Spleen (tissue), 11 donors: ENCODE results near the gene HNF1A. TPM values are rescaled to one million over a fixed set of nuclear protein-coding genes. Genes with fewer than 3 reads are reported as not detected.

Source experiments
- DNase-seq: peaks from one replicate; pipeline ENCODE4 v3.0.0-alpha.2; 2020
- H3K27ac ChIP-seq, 8 donors: fragments of 200-600 bp; sonication (generic) in 7 of 8; 1 replicate in 4 of 8; 2 replicates in 4 of 8; pipeline versions ENCODE4 v1.5.0 to v1.8.0; 2016 to 2021; ENCODE audit warnings: inconsistent platforms in 4 of 8, mild to moderate bottlenecking in 4 of 8, moderate library complexity in 1 of 8
- H3K27me3 ChIP-seq, 7 donors: fragments of 200-600 bp; sonication (generic) in 6 of 7; replicated peaks in 1 of 7; 1 replicate in 4 of 7; 2 replicates in 3 of 7; pipeline versions ENCODE4 v1.5.0 to v1.8.0; 2016 to 2021; ENCODE audit warnings: inconsistent platforms in 3 of 7, mild to moderate bottlenecking in 1 of 7
- H3K36me3 ChIP-seq, 6 donors: fragments of 200-600 bp; sonication (generic) in 5 of 6; 1 replicate in 4 of 6; 2 replicates in 2 of 6; pipeline versions ENCODE4 v1.5.0 to v1.8.0; 2016 to 2021; ENCODE audit warnings: inconsistent platforms in 2 of 6
- H3K4me1 ChIP-seq, 6 donors: fragments of 200-600 bp; sonication (generic) in 5 of 6; 1 replicate in 3 of 6; 2 replicates in 3 of 6; pipeline versions ENCODE4 v1.5.0 to v1.8.0; 2016 to 2021; ENCODE audit warnings: inconsistent platforms in 3 of 6
- H3K4me3 ChIP-seq, 8 donors: fragments of 200-600 bp; sonication (generic) in 7 of 8; 1 replicate in 4 of 8; 2 replicates in 4 of 8; pipeline versions ENCODE4 v1.5.0 to v1.8.0; 2016 to 2021; ENCODE audit warnings: inconsistent platforms in 4 of 8, mild to moderate bottlenecking in 4 of 8, moderate library complexity in 2 of 8
- H3K9me3 ChIP-seq, 8 donors: fragments of 200-600 bp; sonication (generic) in 7 of 8; 1 replicate in 4 of 8; 2 replicates in 4 of 8; pipeline versions ENCODE4 v1.5.0 to v1.8.0; 2016 to 2021; ENCODE audit warnings: inconsistent platforms in 4 of 8
- CTCF ChIP-seq, 11 experiments: fragments of 200-600 bp in 7 of 11; fragments of 450-650 bp in 4 of 11; sonication (generic) in 4 of 11; IDR thresholded peaks in 8 of 11; conservative IDR thresholded peaks in 3 of 11; 1 replicate in 7 of 11; 2 replicates in 4 of 11; pipeline versions ENCODE4 v1.4.0 to v1.8.0; 2016 to 2021; ENCODE audit warnings: antibody characterized with exemption in 11 of 11, inconsistent platforms in 4 of 11, mild to moderate bottlenecking in 1 of 11
- POLR2A ChIP-seq, 3 donors: fragments of 450-650 bp; IDR thresholded peaks; one replicate each; pipeline ENCODE4 v1.5.1; 2017; ENCODE audit warnings: antibody characterized with exemption in 3 of 3, mild to moderate bottlenecking in 1 of 3
- POLR2AphosphoS5 ChIP-seq, 3 donors: sonication (generic); formaldehyde crosslinking; IDR thresholded peaks; one replicate each; pipeline ENCODE4 v1.5.1; 2017; ENCODE audit warnings: antibody characterized with exemption in 3 of 3
- WGBS, 5 donors: extraction: QIAGEN DNeasy Blood & Tissue Kit in 3 of 5; methylation state at CpG; one replicate each; pipeline versions ENCODE4 v1.1.5 to v1.1.7; 2013 to 2018; 5-methylcytosine and 5-hydroxymethylcytosine counted together
- intact Hi-C: fragments of 100-400 bp; cut with DNase I; formaldehyde crosslinking; loops from one replicate; pipeline ENCODE4 v1.15.0; 2023; ENCODE audit warnings: low total_unique reads
- polyA plus RNA-seq, 3 donors: library from polyadenylated mRNA; stranded (reverse); fragments of 200-250 nt; gene quantifications; one replicate each; pipeline ENCODE4 v1.2.1, GENCODE V29; 2013
- total RNA-seq, 7 donors: library from RNA; depleted of rRNA in 3 of 7; stranded (reverse); fragments of >200 nt in 3 of 7; fragmentation: NEBNext Ultra II Directional in 4 of 7; extraction: Animal tissue kit (Norgen Biotek cat#: 25700) in 4 of 7; gene quantifications; one replicate each; pipeline versions ENCODE4 v1.1.0 to v1.2.1, GENCODE V29; 2016 to 2021
- donor health status: healthy with polysubstance abuse.
- donor health status: DM: no; HTN: no; CAD: no; lungs with moderate emphysema.
- donor health status: DM: no; HTN: no; CAD: no.
- donor health status: Bipolar disorder and iron deficiency.
- donor health status: healthy.
- donor health status: DM: no; HTN: no; CAD: no.
- donor health status: DM: yes; HTN: yes; CAD: no.

HNF1A gene
- total and polyA plus RNA-seq, 10 donors: not detected

GRCh38 chr12:120997448-120997847, 19.1 kb downstream of the HNF1A start:
- H3K4me1 ChIP-seq: no peaks in the 10 kb centered on the region
- H3K36me3 ChIP-seq: peaks cover 0 to 22% (median 9%) of the 10 kb centered on the region in 6 donors
- DNase-seq: peak; percentile 55
- H3K9me3 ChIP-seq: no peaks in the 10 kb centered on the region
- intact Hi-C loops: no loop called here
- H3K27me3 ChIP-seq: peaks cover 0 to 20% (median 0%) of the 10 kb centered on the region in 7 donors
- H3K27ac ChIP-seq: no peak overlapping the region
- H3K4me3 ChIP-seq: no peak overlapping the region
- no peak for TF ChIP-seq POLR2A (IDR thresholded peaks at IDR 0.05)
- TF ChIP-seq POLR2AphosphoS5 (IDR thresholded peaks at IDR 0.05): peak in 1 of 3 donors; percentile 47
- 72 to 89% (median 84%) methylated on average over 3 to 9 of the region's 9 CpGs for WGBS, 5 donors

GRCh38 chr12:120998435-120998834, 20.1 kb downstream of the HNF1A start:
- H3K4me3 ChIP-seq: no peak overlapping the region
- H3K27ac ChIP-seq: no peak overlapping the region
- peaks cover 0 to 32% (median 19%) of the 10 kb centered on the region in 6 donors for H3K36me3 ChIP-seq
- H3K27me3 ChIP-seq: peaks cover 0 to 20% (median 0%) of the 10 kb centered on the region in 7 donors
- DNase-seq: no peak
- intact Hi-C loops: no loop called here
- no peaks in the 10 kb centered on the region for H3K9me3 ChIP-seq
- 79 to 89% (median 89%) methylated on average over 3 of the region's 3 CpGs for WGBS, 5 donors
- no peak for TF ChIP-seq POLR2AphosphoS5 (IDR thresholded peaks at IDR 0.05)
- TF ChIP-seq CTCF (IDR thresholded peaks at IDR 0.05 in 8 of 11, conservative IDR thresholded peaks at IDR 0.05 in 3 of 11): no peak
- no peak for TF ChIP-seq POLR2A (IDR thresholded peaks at IDR 0.05)
- no peaks in the 10 kb centered on the region for H3K4me1 ChIP-seq

- Histone ChIP-seq H3K27ac (no peak overlapping the region), H3K9me3 (no peaks in the 10 kb centered on the region), H3K27me3 (peaks cover 0 to 20% (median 0%) of the 10 kb centered on the region in 7 donors), H3K4me1 (no peaks in the 10 kb centered on the region), H3K4me3 (no peak overlapping the region), H3K36me3 (peaks cover 2 to 42% (median 29%) of the 10 kb centered on the region in 6 donors)
- intact Hi-C loops: no loop called here
- 53 to 67% (median 59%) methylated on average over 20 to 23 of the region's 23 CpGs for WGBS, 5 donors
- TF ChIP-seq CTCF (IDR thresholded peaks at IDR 0.05 in 8 of 11, conservative IDR thresholded peaks at IDR 0.05 in 3 of 11) (no peak), POLR2AphosphoS5 (IDR thresholded peaks at IDR 0.05) (peak in 1 of 3 donors; percentile 51)
- peak; percentile 48 for DNase-seq
Measured at GRCh38 chr12:120999191-121000120, 21.1 kb downstream of the HNF1A start.

GRCh38 chr12:121000530-121000929, 22.2 kb downstream of the HNF1A start:
- intact Hi-C loops: no loop called here
- TF ChIP-seq POLR2AphosphoS5 (IDR thresholded peaks at IDR 0.05) (no peak), POLR2A (IDR thresholded peaks at IDR 0.05) (no peak), CTCF (IDR thresholded peaks at IDR 0.05 in 8 of 11, conservative IDR thresholded peaks at IDR 0.05 in 3 of 11) (no peak)
- peaks cover 2 to 51% (median 35%) of the 10 kb centered on the region in 6 donors for H3K36me3 ChIP-seq
- no peak overlapping the region for H3K4me3 ChIP-seq
- WGBS, 5 donors: 86 to 94% (median 88%) methylated on average over 4 to 11 of the region's 11 CpGs
- H3K27me3 ChIP-seq: peaks cover 0 to 20% (median 0%) of the 10 kb centered on the region in 7 donors
- DNase-seq: peak; percentile 49
- H3K9me3 ChIP-seq: no peaks in the 10 kb centered on the region
- no peaks in the 10 kb centered on the region for H3K4me1 ChIP-seq
- no peak overlapping the region for H3K27ac ChIP-seq
